ENCODE results near the gene RBCK1.

DNA sequence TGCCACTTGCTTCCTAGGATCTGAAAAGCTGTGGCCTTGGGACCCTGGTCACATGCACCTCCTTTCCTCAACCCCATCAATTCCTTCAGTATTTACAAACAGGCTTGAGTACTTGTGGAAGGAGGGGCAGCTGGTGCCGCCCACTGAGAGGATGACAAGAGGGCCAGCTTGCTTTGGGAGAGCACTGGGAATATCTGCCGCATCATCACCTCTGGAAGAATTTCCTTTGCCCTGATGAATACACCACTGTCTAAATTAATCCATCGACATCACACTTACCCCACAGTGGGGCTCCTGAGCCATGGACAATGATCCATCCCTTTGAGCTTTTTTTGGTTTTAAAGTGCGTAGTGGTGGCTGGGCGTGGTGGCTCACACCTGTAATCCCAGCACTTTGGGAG, 28.4 kb downstream of the RBCK1 start:
- TF ChIP-seq, protein P1, sequence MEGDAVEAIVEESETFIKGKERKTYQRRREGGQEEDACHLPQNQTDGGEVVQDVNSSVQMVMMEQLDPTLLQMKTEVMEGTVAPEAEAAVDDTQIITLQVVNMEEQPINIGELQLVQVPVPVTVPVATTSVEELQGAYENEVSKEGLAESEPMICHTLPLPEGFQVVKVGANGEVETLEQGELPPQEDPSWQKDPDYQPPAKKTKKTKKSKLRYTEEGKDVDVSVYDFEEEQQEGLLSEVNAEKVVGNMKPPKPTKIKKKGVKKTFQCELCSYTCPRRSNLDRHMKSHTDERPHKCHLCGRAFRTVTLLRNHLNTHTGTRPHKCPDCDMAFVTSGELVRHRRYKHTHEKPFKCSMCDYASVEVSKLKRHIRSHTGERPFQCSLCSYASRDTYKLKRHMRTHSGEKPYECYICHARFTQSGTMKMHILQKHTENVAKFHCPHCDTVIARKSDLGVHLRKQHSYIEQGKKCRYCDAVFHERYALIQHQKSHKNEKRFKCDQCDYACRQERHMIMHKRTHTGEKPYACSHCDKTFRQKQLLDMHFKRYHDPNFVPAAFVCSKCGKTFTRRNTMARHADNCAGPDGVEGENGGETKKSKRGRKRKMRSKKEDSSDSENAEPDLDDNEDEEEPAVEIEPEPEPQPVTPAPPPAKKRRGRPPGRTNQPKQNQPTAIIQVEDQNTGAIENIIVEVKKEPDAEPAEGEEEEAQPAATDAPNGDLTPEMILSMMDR (IDR thresholded peaks at IDR 0.05), result no peak
- TF ChIP-seq EP300 (IDR thresholded peaks at IDR 0.05) (no peak), POLR2A (IDR thresholded peaks at IDR 0.05; ENCODE audit: low read depth) (no peak), POLR2AphosphoS5 (IDR thresholded peaks at IDR 0.05) (no peak)

All from esophagus muscularis mucosa (tissue), 4 donors.